SJCRH30 (cell line): Measurements from ENCODE around the gene F2RL2. TPM values are rescaled to one million over a fixed set of nuclear protein-coding genes. Genes with fewer than 3 reads are reported as not detected.

Experiments used
- DNase-seq, 2 experiments: peaks; one replicate each; pipeline ENCODE4 v3.0.0-alpha.2; 2015 to 2020
- H3K27ac ChIP-seq: fragments of 250-450 bp; sonication (Bioruptor Pico); 2 replicates; pipeline ENCODE4 v1.5.1; 2020; ENCODE audit warnings: mild to moderate bottlenecking, moderate library complexity
- H3K27me3 ChIP-seq: fragments of 250-450 bp; sonication (Bioruptor Pico); 2 replicates; pipeline ENCODE4 v1.5.1; 2020; ENCODE audit warnings: mild to moderate bottlenecking, moderate library complexity
- H3K36me3 ChIP-seq: fragments of 250-450 bp; sonication (Bioruptor Pico); 2 replicates; pipeline ENCODE4 v1.5.1; 2020; ENCODE audit warnings: mild to moderate bottlenecking, moderate library complexity
- H3K4me1 ChIP-seq: fragments of 250-450 bp; sonication (Bioruptor Pico); 2 replicates; pipeline ENCODE4 v1.5.1; 2020; ENCODE audit warnings: mild to moderate bottlenecking, moderate library complexity
- H3K4me3 ChIP-seq: fragments of 250-450 bp; sonication (Bioruptor Pico); 2 replicates; pipeline ENCODE4 v1.5.1; 2020; ENCODE audit warnings: mild to moderate bottlenecking, moderate library complexity
- H3K9me3 ChIP-seq: fragments of 250-450 bp; sonication (Bioruptor Pico); replicated peaks from 2 replicates; pipeline ENCODE4 v1.5.1; 2020; ENCODE audit warnings: mild to moderate bottlenecking, moderate library complexity
- total RNA-seq: library from RNA; depleted of rRNA; stranded (reverse); fragments of >200 nt; shearing (Covaris generic); gene quantifications from 2 replicates; pipeline ENCODE4 v1.2.3, GENCODE V29; 2014

F2RL2 gene
- total RNA-seq, 1 experiment from 2014 or later: 20.2 TPM

DNA sequence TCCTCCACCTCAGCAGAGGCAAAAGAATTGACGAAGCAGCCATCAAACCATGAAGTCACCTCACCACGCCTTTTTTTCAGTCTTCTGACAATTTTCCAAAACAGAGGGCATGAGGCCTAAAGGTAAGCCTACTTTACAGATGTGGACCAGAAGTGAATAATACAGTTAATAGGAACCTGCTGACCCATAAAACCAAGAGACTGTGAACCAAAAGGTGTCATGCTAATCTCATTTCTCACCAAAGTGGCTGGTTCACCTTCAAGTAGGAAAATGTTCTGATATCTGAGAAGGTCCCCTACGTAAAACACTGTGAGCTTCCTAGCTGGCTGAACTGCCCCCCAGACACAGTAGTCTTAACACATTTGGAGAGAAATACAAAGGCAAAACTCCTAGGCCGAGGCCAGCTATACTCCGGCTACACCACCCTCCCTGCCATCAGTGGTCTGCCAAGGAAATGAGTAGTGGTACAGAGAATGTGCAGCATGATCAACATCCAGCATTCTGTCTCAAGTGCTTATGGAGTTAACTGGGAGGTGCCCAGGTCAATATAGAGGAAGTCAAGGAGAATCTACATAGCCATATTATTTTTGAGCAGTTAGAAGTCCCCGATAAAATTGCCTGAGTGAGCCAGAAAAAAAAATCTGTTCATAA is 19.3 kb upstream of the F2RL2 start:
- no peak overlapping the region for H3K4me3 ChIP-seq
- H3K27ac ChIP-seq: no peak overlapping the region
- no peak for DNase-seq
- 0 out of 2 replicates have a peak, but pooled peaks cover 3% of the 10 kb centered on the region for H3K9me3 ChIP-seq
- no peaks in the 10 kb centered on the region for H3K27me3 ChIP-seq
- peaks cover 6% of the 10 kb centered on the region for H3K4me1 ChIP-seq
- H3K36me3 ChIP-seq: no peaks in the 10 kb centered on the region

DNA sequence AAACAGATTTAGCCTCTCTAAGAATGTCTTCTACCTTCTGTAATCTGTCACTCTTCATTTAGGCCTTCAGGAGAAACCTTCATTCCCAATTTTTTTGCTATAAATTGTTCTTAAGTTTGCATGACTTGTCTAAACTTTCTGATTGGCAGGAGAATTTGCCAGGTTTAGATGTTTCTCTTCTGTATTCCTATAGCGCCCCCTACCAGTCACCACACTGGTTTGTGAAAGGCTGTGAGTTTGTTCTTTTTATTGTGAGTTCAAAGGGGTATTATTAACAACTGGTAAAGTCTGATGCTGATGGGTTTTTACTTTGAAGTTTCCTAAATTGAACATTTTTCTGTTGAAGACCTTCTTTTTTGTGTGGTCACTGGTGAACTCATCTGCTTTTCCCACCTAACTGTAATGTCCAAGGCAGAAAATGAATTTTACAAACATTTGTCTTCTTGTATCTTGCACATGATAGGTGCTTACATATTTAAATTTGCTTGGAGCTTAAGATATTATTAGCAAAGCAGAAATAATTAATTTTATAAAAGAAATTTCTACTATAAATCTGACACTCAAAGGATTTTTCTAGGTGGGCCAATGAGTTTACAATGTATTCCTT is 18.4 kb upstream of the F2RL2 start:
- H3K27ac ChIP-seq: no peak overlapping the region
- no peaks in the 10 kb centered on the region for H3K27me3 ChIP-seq
- peaks cover 6% of the 10 kb centered on the region for H3K4me1 ChIP-seq
- 0 out of 2 replicates have a peak, but pooled peaks cover 3% of the 10 kb centered on the region for H3K9me3 ChIP-seq
- H3K4me3 ChIP-seq: no peak overlapping the region
- DNase-seq: peak; percentile 71 to 82
- H3K36me3 ChIP-seq: no peaks in the 10 kb centered on the region

DNA sequence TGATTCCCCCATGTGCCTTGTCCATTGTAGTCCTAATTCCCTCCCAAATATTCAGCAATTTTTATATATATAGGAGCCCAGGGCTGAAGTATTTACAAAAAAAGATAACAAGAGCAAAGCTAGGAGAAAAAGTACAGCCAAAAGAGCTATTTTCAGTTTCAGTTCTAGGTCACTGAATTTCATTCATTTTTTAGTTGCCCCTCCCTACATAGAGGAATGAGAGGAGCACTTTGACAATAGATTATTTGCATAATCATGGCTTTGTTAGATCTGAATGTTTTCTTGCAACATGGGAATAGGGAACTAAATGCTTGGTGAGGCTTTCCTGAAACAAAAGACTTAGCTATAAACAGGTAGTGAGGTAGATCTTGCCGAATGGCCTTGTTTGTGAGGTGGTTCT is 15.3 kb upstream of the F2RL2 start:
- Histone ChIP-seq H3K27me3 (no peaks in the 10 kb centered on the region), H3K36me3 (no peaks in the 10 kb centered on the region), H3K4me3 (no peak overlapping the region), H3K27ac (no peak overlapping the region), H3K4me1 (peaks cover 5% of the 10 kb centered on the region), H3K9me3 (no peaks in the 10 kb centered on the region)
- no peak for DNase-seq

DNA sequence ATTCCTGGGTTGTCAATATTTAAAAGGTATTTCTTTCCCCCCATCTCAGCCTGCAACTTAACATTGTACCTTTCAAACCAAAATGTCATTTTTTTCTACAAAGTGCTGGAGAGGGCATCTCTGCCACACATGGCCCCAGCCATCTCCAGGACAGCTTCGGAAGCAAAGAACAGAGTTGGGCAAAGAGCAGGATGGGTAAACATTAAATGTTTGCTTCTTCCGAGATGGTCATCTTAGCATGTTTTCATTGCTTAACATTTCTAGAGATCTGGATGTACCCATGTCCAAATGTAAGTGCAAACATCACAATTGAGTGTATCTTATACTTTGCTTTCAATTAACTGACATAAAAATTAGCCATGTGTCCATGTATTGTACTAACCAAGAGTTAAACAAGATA is 14.3 kb upstream of the F2RL2 start:
- no peak for DNase-seq
- no peak overlapping the region for H3K27ac ChIP-seq
- H3K9me3 ChIP-seq: no peaks in the 10 kb centered on the region
- H3K4me1 ChIP-seq: no peaks in the 10 kb centered on the region; the same call in 1 of the 2 replicates
- H3K4me3 ChIP-seq: no peak overlapping the region
- no peaks in the 10 kb centered on the region for H3K36me3 ChIP-seq
- no peaks in the 10 kb centered on the region for H3K27me3 ChIP-seq

- H3K4me3 ChIP-seq: no peak overlapping the region
These were observed 11.5 kb upstream of the F2RL2 start for GRCh38 chr5:76634661-76635060.

GRCh38 chr5:76626738-76627137 is 3.5 kb upstream of the F2RL2 start:
- no peaks in the 10 kb centered on the region for H3K9me3 ChIP-seq
- H3K4me3 ChIP-seq: no peak overlapping the region
- no peaks in the 10 kb centered on the region for H3K27me3 ChIP-seq
- H3K36me3 ChIP-seq: no peaks in the 10 kb centered on the region
- H3K4me1 ChIP-seq: no peaks in the 10 kb centered on the region
- DNase-seq: no peak
- no peak overlapping the region for H3K27ac ChIP-seq

More at GRCh38 chr5:76634661-76635060, 11.5 kb upstream of the F2RL2 start:
- Histone ChIP-seq H3K27me3 (no peaks in the 10 kb centered on the region), H3K36me3 (no peaks in the 10 kb centered on the region), H3K4me1 (no peaks in the 10 kb centered on the region), H3K27ac (no peak overlapping the region), H3K9me3 (no peaks in the 10 kb centered on the region)
- no peak for DNase-seq

DNA sequence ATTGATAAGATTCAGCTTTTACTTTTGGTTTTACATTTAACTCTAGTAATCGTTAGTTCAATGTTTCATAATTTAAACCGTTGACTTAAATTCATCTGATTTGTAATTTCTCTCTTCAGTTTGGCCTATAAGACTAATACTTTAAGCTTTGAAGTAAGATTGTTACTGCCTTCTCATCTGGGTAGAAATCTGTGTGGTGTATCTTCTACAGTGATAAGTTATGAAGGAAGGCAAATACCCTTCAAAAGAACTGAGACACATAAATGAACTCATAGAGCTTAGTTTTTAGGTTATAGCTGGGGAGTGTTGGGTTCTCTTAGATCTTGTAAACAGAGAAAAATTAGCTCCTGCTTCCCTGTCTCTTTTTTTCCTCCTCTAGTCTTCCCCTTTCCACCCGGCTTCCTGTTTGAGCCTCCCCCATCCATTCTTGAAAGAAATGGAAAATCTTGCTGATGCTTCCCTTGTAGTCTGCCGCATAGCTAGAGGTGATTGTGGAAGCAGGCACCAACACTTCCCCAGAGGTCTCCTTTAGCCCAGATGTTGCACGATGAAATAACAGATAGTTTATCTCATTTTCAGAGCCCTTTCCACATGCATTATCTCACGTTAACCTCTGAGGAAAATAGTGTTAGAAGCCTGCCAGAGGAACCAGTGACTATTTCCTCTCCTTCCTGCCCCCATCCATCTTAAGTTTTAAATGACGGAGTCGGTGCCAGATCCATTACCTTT is 2.0 kb upstream of the F2RL2 start:
- H3K4me1 ChIP-seq: no peaks in the 10 kb centered on the region
- no peaks in the 10 kb centered on the region for H3K9me3 ChIP-seq
- no peak overlapping the region for H3K4me3 ChIP-seq
- no peak for DNase-seq
- H3K36me3 ChIP-seq: no peaks in the 10 kb centered on the region
- no peaks in the 10 kb centered on the region for H3K27me3 ChIP-seq
- no peak overlapping the region for H3K27ac ChIP-seq

- no peaks in the 10 kb centered on the region for H3K4me1 ChIP-seq
- no peaks in the 10 kb centered on the region for H3K9me3 ChIP-seq
- H3K4me3 ChIP-seq: peak overlapping the region; percentile 51
- H3K27ac ChIP-seq: peak overlapping the region; percentile 25; the same call in 1 of the 2 replicates
- H3K36me3 ChIP-seq: peaks cover 4% of the 10 kb centered on the region; the same call in 1 of the 2 replicates
- H3K27me3 ChIP-seq: no peaks in the 10 kb centered on the region
- DNase-seq: peak in 1 of 2 experiments; percentile 13
These were observed 1.1 kb downstream of the F2RL2 start for GRCh38 chr5:76622076-76622475.

GRCh38 chr5:76620166-76620565 is 3.0 kb downstream of the F2RL2 start:
- H3K4me1 ChIP-seq: no peaks in the 10 kb centered on the region
- no peaks in the 10 kb centered on the region for H3K27me3 ChIP-seq
- H3K9me3 ChIP-seq: no peaks in the 10 kb centered on the region
- no peak overlapping the region for H3K27ac ChIP-seq
- no peak for DNase-seq
- H3K4me3 ChIP-seq: no peak overlapping the region
- peaks cover 8% of the 10 kb centered on the region; the same call in 1 of the 2 replicates for H3K36me3 ChIP-seq

DNA sequence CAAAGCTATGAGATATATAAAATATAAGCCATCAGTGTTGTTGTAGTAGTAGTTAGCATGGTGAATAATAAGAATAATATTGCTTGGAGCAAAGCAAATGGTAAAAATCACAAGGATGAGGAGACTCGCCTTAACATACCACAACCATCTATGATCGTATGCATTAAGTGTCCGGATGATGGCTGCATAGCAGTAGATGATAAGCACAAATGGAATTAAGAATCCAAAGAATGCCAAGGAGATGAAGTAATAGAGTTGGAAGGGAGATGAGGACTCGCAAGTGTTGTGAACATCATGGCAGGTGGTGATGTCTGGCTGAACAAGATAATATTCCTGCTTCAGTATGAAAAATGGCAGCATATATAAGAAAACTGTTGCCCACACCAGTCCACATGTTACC is 5.5 kb downstream of the F2RL2 start:
- Histone ChIP-seq H3K36me3 (peaks cover 15% of the 10 kb centered on the region; the same call in 1 of the 2 replicates), H3K9me3 (no peaks in the 10 kb centered on the region), H3K27me3 (no peaks in the 10 kb centered on the region), H3K4me1 (no peaks in the 10 kb centered on the region), H3K4me3 (no peak overlapping the region), H3K27ac (no peak overlapping the region)
- no peak for DNase-seq

- no peaks in the 10 kb centered on the region for H3K9me3 ChIP-seq
- H3K27me3 ChIP-seq: no peaks in the 10 kb centered on the region
- H3K36me3 ChIP-seq: peaks cover 15% of the 10 kb centered on the region; the same call in 1 of the 2 replicates
- H3K27ac ChIP-seq: no peak overlapping the region
- DNase-seq: no peak
- no peaks in the 10 kb centered on the region for H3K4me1 ChIP-seq
- no peak overlapping the region for H3K4me3 ChIP-seq
These were observed 6.0 kb downstream of the F2RL2 start for GRCh38 chr5:76617229-76617628.

GRCh38 chr5:76616206-76616605 is 7.0 kb downstream of the F2RL2 start:
- Histone ChIP-seq H3K27ac (no peak overlapping the region), H3K27me3 (no peaks in the 10 kb centered on the region), H3K4me3 (no peak overlapping the region)

DNA sequence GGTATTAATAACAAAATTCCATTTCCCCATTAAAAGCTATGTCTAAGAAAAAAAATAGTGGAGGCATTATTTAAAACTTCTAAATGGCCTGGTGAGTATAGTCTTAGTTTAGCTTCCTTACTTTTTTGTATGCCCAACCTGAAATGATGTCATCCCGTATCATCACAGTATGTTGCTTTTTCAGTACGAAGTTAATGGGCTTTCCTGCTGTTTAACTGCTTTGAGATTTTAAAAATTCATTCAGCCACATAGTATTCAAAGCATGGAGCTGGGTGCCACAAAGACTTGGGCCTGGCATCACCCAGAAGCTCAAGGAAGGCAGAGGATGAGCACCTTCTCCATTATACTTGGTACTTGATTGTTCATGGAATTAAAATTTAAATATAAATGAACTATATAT is 7.4 kb downstream of the F2RL2 start:
- peaks cover 15% of the 10 kb centered on the region; the same call in 1 of the 2 replicates for H3K36me3 ChIP-seq
- DNase-seq: no peak
- H3K27ac ChIP-seq: no peak overlapping the region
- no peaks in the 10 kb centered on the region for H3K4me1 ChIP-seq
- no peaks in the 10 kb centered on the region for H3K27me3 ChIP-seq
- H3K4me3 ChIP-seq: no peak overlapping the region
- no peaks in the 10 kb centered on the region for H3K9me3 ChIP-seq

More at GRCh38 chr5:76616206-76616605, 7.0 kb downstream of the F2RL2 start:
- H3K36me3 ChIP-seq: peaks cover 15% of the 10 kb centered on the region; the same call in 1 of the 2 replicates
- H3K9me3 ChIP-seq: no peaks in the 10 kb centered on the region
- no peaks in the 10 kb centered on the region for H3K4me1 ChIP-seq
- DNase-seq: no peak

- H3K27ac ChIP-seq: no peak overlapping the region
- no peak overlapping the region for H3K4me3 ChIP-seq
- DNase-seq: no peak
- peaks cover 15% of the 10 kb centered on the region; the same call in 1 of the 2 replicates for H3K36me3 ChIP-seq
- H3K4me1 ChIP-seq: no peaks in the 10 kb centered on the region
- H3K9me3 ChIP-seq: no peaks in the 10 kb centered on the region
- H3K27me3 ChIP-seq: no peaks in the 10 kb centered on the region
These were observed 10.3 kb downstream of the F2RL2 start for GRCh38 chr5:76612942-76613341.

- DNase-seq: peak in 1 of 2 experiments; percentile 10
- Histone ChIP-seq H3K4me1 (no peaks in the 10 kb centered on the region), H3K36me3 (peaks cover 7% of the 10 kb centered on the region; the same call in 1 of the 2 replicates), H3K9me3 (no peaks in the 10 kb centered on the region), H3K27me3 (no peaks in the 10 kb centered on the region), H3K27ac (no peak overlapping the region), H3K4me3 (no peak overlapping the region)
These were observed 13.0 kb downstream of the F2RL2 start for GRCh38 chr5:76610196-76610595.
